C4-2B (cell line): ENCODE measurements around the gene NKD1.

Source experiments
- CTCF ChIP-seq: fragments of 450-650 bp; conservative IDR thresholded peaks from 2 replicates; pipeline ENCODE4 v1.5.1; 2017; ENCODE audit warnings: mild to moderate bottlenecking
- ZFX ChIP-seq: fragments of 450-650 bp; IDR thresholded peaks from 2 replicates; pipeline ENCODE4 v1.6.1; 2017

GRCh38 chr16:50591800-50592771 is 43.9 kb downstream of the NKD1 start:
- TF ChIP-seq CTCF (no peak; the same call in none of the 2 replicates), ZFX (no peak)
